Liver (tissue), 9 donors: ENCODE data around the gene STX2. TPM values are rescaled to one million over a fixed set of nuclear protein-coding genes. Genes with fewer than 3 reads are reported as not detected.

ENCODE experiments used
- DNase-seq: peaks from one replicate; pipeline ENCODE4 v3.0.0-alpha.2; 2017; ENCODE audit warnings: low spot score
- H3K27ac ChIP-seq, 2 donors: one replicate each; pipeline ENCODE4 v1.7.0; 2013; ENCODE audit warnings: inconsistent platforms in 2 of 2, low read length in 2 of 2, control low read depth in 1 of 2, low read depth in 1 of 2, mild to moderate bottlenecking in 1 of 2
- H3K27me3 ChIP-seq, 4 donors: one replicate each; pipeline versions ENCODE4 v1.6.1 to v1.7.0; 2013; ENCODE audit warnings: low read length in 3 of 4, inconsistent platforms in 1 of 4, mild to moderate bottlenecking in 1 of 4, moderate library complexity in 1 of 4; ENCODE audit not compliant: control insufficient read depth in 4 of 4, insufficient read depth in 4 of 4
- H3K36me3 ChIP-seq, 4 donors: one replicate each; pipeline versions ENCODE4 v1.6.1 to v1.7.0; 2013; ENCODE audit warnings: low read length in 3 of 4, mild to moderate bottlenecking in 3 of 4, low read depth in 1 of 4, moderate library complexity in 1 of 4; ENCODE audit not compliant: control insufficient read depth in 4 of 4, insufficient read depth in 3 of 4
- H3K4me1 ChIP-seq, 4 donors: one replicate each; pipeline versions ENCODE4 v1.6.1 to v1.7.0; 2013; ENCODE audit warnings: low read length in 3 of 4, mild to moderate bottlenecking in 3 of 4, moderate library complexity in 1 of 4; ENCODE audit not compliant: control insufficient read depth in 4 of 4, insufficient read depth in 4 of 4
- H3K4me3 ChIP-seq, 3 donors: one replicate each; pipeline versions ENCODE4 v1.6.1 to v1.7.0; 2013; ENCODE audit warnings: low read length in 3 of 3, control low read depth in 1 of 3, low read depth in 1 of 3, mild to moderate bottlenecking in 1 of 3
- H3K9ac ChIP-seq, 2 donors: one replicate each; pipeline ENCODE4 v1.7.0; 2013; ENCODE audit warnings: low read length in 2 of 2, mild to moderate bottlenecking in 2 of 2, moderate library complexity in 2 of 2, control low read depth in 1 of 2, low read depth in 1 of 2
- H3K9me3 ChIP-seq, 4 donors: one replicate each; pipeline versions ENCODE4 v1.6.1 to v1.7.0; 2013; ENCODE audit warnings: low read length in 3 of 4; ENCODE audit not compliant: control insufficient read depth in 4 of 4
- EGR1 ChIP-seq, 2 donors: IDR thresholded peaks; 2 replicates each; pipeline ENCODE4 v1.6.1; 2016 to 2018; ENCODE audit warnings: antibody characterized with exemption in 2 of 2, low read depth in 2 of 2
- FOXA1 ChIP-seq: IDR thresholded peaks from 2 replicates; pipeline ENCODE4 v1.6.1; 2016; ENCODE audit warnings: antibody characterized with exemption
- FOXA2 ChIP-seq: IDR thresholded peaks from 2 replicates; pipeline ENCODE4 v1.6.1; 2016; ENCODE audit warnings: antibody characterized with exemption
- GABPA ChIP-seq, 2 donors: IDR thresholded peaks in 1 of 2; conservative IDR thresholded peaks in 1 of 2; 2 replicates each; pipeline ENCODE4 v1.6.1; 2016; ENCODE audit warnings: antibody characterized with exemption in 2 of 2, mild to moderate bottlenecking in 1 of 2, moderate library complexity in 1 of 2
- HNF4A ChIP-seq, 2 donors: conservative IDR thresholded peaks; 2 replicates each; pipeline ENCODE4 v1.6.1; 2016; ENCODE audit warnings: antibody characterized with exemption in 2 of 2, mild to moderate bottlenecking in 2 of 2
- HNF4G ChIP-seq: IDR thresholded peaks from 2 replicates; pipeline ENCODE4 v1.6.1; 2016; ENCODE audit warnings: antibody characterized with exemption
- JUND ChIP-seq, 2 donors: IDR thresholded peaks; 2 replicates each; pipeline ENCODE4 v1.6.1; 2016; ENCODE audit warnings: antibody characterized with exemption in 2 of 2
- NR2F2 ChIP-seq: IDR thresholded peaks from 2 replicates; pipeline ENCODE4 v1.6.1; 2016; ENCODE audit warnings: antibody characterized with exemption
- RAD21 ChIP-seq, 2 donors: IDR thresholded peaks; 2 replicates each; pipeline ENCODE4 v1.6.1; 2016; ENCODE audit warnings: antibody characterized with exemption in 2 of 2, mild to moderate bottlenecking in 2 of 2
- RXRA ChIP-seq, 2 donors: IDR thresholded peaks; 2 replicates each; pipeline ENCODE4 v1.6.1; 2017 to 2018; ENCODE audit warnings: antibody characterized with exemption in 2 of 2, mild to moderate bottlenecking in 1 of 2
- SP1 ChIP-seq: IDR thresholded peaks from 2 replicates; pipeline ENCODE4 v1.6.1; 2018; ENCODE audit warnings: antibody characterized with exemption, mild to moderate bottlenecking
- TAF1 ChIP-seq: conservative IDR thresholded peaks from 2 replicates; pipeline ENCODE4 v1.6.1; 2016; ENCODE audit warnings: antibody characterized with exemption, mild to moderate bottlenecking
- YY1 ChIP-seq: IDR thresholded peaks from 2 replicates; pipeline ENCODE4 v1.6.1; 2016; ENCODE audit warnings: antibody characterized with exemption, mild to moderate bottlenecking
- WGBS: extraction: QIAGEN DNeasy Blood & Tissue Kit; methylation state at CpG from one replicate; pipeline ENCODE4 v1.1.7; 2013; 5-methylcytosine and 5-hydroxymethylcytosine counted together
- polyA plus RNA-seq, 2 donors: library from polyadenylated mRNA; stranded (reverse) in 1 of 2; unstranded in 1 of 2; fragments of 200-250 nt in 1 of 2; fragments of >200 nt in 1 of 2; fragmentation: Nextera tagmentation in 1 of 2; extraction: Ambion mirVana in 1 of 2; gene quantifications; one replicate each; pipeline versions ENCODE4 v1.2.1 to v1.2.3, GENCODE V29; 2013 to 2015
- total RNA-seq, 2 donors: library from RNA; depleted of rRNA; stranded (reverse); fragments of >200 nt; gene quantifications; one replicate each; pipeline ENCODE4 v1.2.3, GENCODE V29; 2014
- TF ChIP-seq, protein P1 (sequence below): IDR thresholded peaks from 2 replicates; pipeline ENCODE4 v1.6.1; 2016; ENCODE audit warnings: antibody characterized with exemption
- TF ChIP-seq, protein P2 (sequence below): IDR thresholded peaks from 2 replicates; pipeline ENCODE4 v1.6.1; 2016; ENCODE audit warnings: antibody characterized with exemption
- TF ChIP-seq, protein P3 (sequence below): IDR thresholded peaks from 2 replicates; pipeline ENCODE4 v1.6.1; 2016; ENCODE audit warnings: antibody characterized with exemption
- TF ChIP-seq, protein P4 (sequence below): IDR thresholded peaks from 2 replicates; pipeline ENCODE4 v1.6.1; 2016; ENCODE audit warnings: antibody characterized with exemption, mild to moderate bottlenecking
- TF ChIP-seq, protein P5 (sequence below): fragments of 150-350 bp; IDR thresholded peaks from 2 replicates; pipeline ENCODE4 v1.5.1; 2017; ENCODE audit warnings: improper control_type of control experiment, low read depth, low read length; ENCODE audit not compliant: missing input control
- donor health status: healthy.
- donor health status: healthy.
- donor health status: healthy.
- donor health status: healthy.
- donor health status: healthy.

STX2 gene
- total and polyA plus RNA-seq, 4 donors = 4.7 to 13.8 (median 8.9) TPM

DNA sequence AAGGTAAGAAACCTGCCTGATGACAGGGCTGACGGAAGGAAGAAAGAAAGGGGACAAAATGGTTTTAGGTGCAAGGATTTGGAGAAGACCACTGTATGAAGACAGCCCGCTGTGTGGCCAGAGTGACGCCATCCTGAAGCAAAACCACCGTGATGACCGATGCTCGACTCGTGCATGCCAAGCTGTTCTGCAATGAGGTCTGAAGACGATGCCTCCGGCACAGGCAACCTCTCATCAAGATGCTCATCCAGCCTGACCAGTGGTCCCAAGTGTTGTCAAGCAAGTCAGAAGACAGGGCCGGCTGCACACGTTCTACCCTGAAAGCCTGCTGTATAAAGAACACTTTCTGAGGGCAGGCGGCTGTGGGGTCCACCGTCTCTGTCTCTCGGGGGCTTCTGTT, 34.8 kb downstream of the STX2 start:
- Histone ChIP-seq H3K27me3 (no peaks in the 10 kb centered on the region), H3K4me1 (no peaks in the 10 kb centered on the region), H3K9me3 (no peaks in the 10 kb centered on the region), H3K36me3 (peaks cover 5 to 44% (median 22%) of the 10 kb centered on the region in 4 donors), H3K27ac (no peak overlapping the region), H3K9ac (no peak overlapping the region), H3K4me3 (no peak overlapping the region)
- 98% methylated on average over 14 of the region's 14 CpGs for WGBS
- no peak for DNase-seq
- TF ChIP-seq RAD21 (IDR thresholded peaks at IDR 0.05) = no peak
- TF ChIP-seq FOXA1 = no peak
- TF ChIP-seq EGR1 (IDR thresholded peaks at IDR 0.05; ENCODE audit: low read depth in 2 of 2) = no peak
- TF ChIP-seq, protein P1, sequence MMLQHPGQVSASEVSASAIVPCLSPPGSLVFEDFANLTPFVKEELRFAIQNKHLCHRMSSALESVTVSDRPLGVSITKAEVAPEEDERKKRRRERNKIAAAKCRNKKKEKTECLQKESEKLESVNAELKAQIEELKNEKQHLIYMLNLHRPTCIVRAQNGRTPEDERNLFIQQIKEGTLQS = no peak
- no peak for TF ChIP-seq HNF4G
- no peak for TF ChIP-seq HNF4A (conservative IDR thresholded peaks at IDR 0.05)
- no peak for TF ChIP-seq RXRA (IDR thresholded peaks at IDR 0.05)
- TF ChIP-seq FOXA2 = no peak
- TF ChIP-seq, protein P2, sequence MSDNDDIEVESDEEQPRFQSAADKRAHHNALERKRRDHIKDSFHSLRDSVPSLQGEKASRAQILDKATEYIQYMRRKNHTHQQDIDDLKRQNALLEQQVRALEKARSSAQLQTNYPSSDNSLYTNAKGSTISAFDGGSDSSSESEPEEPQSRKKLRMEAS = no peak
- no peak for TF ChIP-seq GABPA (IDR thresholded peaks at IDR 0.05 in 1 of 2, conservative IDR thresholded peaks at IDR 0.05 in 1 of 2)
- no peak for TF ChIP-seq JUND (IDR thresholded peaks at IDR 0.05)
- no peak for TF ChIP-seq TAF1
- no peak for TF ChIP-seq NR2F2
- TF ChIP-seq YY1 = no peak
- TF ChIP-seq, protein P3, sequence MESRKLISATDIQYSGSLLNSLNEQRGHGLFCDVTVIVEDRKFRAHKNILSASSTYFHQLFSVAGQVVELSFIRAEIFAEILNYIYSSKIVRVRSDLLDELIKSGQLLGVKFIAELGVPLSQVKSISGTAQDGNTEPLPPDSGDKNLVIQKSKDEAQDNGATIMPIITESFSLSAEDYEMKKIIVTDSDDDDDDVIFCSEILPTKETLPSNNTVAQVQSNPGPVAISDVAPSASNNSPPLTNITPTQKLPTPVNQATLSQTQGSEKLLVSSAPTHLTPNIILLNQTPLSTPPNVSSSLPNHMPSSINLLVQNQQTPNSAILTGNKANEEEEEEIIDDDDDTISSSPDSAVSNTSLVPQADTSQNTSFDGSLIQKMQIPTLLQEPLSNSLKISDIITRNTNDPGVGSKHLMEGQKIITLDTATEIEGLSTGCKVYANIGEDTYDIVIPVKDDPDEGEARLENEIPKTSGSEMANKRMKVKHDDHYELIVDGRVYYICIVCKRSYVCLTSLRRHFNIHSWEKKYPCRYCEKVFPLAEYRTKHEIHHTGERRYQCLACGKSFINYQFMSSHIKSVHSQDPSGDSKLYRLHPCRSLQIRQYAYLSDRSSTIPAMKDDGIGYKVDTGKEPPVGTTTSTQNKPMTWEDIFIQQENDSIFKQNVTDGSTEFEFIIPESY = no peak
- TF ChIP-seq, protein P4, sequence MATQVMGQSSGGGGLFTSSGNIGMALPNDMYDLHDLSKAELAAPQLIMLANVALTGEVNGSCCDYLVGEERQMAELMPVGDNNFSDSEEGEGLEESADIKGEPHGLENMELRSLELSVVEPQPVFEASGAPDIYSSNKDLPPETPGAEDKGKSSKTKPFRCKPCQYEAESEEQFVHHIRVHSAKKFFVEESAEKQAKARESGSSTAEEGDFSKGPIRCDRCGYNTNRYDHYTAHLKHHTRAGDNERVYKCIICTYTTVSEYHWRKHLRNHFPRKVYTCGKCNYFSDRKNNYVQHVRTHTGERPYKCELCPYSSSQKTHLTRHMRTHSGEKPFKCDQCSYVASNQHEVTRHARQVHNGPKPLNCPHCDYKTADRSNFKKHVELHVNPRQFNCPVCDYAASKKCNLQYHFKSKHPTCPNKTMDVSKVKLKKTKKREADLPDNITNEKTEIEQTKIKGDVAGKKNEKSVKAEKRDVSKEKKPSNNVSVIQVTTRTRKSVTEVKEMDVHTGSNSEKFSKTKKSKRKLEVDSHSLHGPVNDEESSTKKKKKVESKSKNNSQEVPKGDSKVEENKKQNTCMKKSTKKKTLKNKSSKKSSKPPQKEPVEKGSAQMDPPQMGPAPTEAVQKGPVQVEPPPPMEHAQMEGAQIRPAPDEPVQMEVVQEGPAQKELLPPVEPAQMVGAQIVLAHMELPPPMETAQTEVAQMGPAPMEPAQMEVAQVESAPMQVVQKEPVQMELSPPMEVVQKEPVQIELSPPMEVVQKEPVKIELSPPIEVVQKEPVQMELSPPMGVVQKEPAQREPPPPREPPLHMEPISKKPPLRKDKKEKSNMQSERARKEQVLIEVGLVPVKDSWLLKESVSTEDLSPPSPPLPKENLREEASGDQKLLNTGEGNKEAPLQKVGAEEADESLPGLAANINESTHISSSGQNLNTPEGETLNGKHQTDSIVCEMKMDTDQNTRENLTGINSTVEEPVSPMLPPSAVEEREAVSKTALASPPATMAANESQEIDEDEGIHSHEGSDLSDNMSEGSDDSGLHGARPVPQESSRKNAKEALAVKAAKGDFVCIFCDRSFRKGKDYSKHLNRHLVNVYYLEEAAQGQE = no peak
- no peak for TF ChIP-seq SP1
- TF ChIP-seq, protein P5, sequence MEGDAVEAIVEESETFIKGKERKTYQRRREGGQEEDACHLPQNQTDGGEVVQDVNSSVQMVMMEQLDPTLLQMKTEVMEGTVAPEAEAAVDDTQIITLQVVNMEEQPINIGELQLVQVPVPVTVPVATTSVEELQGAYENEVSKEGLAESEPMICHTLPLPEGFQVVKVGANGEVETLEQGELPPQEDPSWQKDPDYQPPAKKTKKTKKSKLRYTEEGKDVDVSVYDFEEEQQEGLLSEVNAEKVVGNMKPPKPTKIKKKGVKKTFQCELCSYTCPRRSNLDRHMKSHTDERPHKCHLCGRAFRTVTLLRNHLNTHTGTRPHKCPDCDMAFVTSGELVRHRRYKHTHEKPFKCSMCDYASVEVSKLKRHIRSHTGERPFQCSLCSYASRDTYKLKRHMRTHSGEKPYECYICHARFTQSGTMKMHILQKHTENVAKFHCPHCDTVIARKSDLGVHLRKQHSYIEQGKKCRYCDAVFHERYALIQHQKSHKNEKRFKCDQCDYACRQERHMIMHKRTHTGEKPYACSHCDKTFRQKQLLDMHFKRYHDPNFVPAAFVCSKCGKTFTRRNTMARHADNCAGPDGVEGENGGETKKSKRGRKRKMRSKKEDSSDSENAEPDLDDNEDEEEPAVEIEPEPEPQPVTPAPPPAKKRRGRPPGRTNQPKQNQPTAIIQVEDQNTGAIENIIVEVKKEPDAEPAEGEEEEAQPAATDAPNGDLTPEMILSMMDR = no peak
